ENCODE data around the gene RCOR1.

RCOR1 gene

GRCh38 chr14:102779574-102780315, 187.3 kb downstream of the RCOR1 start:
- no peak for DNase-seq
